GM18508 (cell line): Measurements from ENCODE around the gene ABT1.
"Not testable (repeated sequence)": the region's sequence is repeated elsewhere in the genome, so short reads cannot be mapped to it uniquely, and the experiment has no call there.

Experiments
- ATAC-seq: cut with Tn5 transposase; IDR thresholded peaks from one replicate; pipeline ENCODE4 v1.9.1; 2021; ENCODE audit warnings: moderate number of reproducible peaks; ENCODE audit not compliant: insufficient read depth, unreplicated experiment

The ABT1 gene

DNA sequence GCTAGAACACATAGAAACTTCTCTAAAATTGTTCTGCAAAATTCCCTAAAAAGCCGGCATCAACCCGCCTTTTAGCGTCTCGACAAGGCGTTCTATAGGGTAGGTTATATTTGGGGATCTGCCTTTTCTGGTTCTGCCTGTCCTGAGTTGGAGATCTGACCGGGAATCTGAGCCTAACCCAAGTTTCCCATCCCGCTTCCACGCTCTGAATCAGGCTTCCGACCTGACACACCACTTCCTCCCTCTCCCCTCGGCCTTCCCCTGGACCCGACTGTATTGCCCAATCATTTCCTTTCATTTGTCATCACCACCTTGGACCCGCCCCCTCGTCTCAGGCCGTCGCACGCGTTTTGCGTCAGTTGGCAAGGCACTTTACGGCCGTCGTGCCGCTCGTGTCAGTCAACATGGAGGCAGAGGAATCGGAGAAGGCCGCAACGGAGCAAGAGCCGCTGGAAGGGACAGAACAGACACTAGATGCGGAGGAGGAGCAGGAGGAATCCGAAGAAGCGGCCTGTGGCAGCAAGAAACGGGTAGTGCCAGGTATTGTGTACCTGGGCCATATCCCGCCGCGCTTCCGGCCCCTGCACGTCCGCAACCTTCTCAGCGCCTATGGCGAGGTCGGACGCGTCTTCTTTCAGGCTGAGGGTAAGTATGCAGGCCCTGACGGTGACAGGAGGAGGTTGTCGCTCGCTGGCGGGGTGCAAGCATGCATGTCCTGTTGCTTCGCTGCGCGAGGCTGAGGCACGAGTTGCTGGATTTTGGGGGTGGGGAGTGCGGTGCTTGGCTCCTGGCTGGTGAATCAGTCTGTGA lies at the start of gene ABT1:
Gene ABT1, plus strand, starts transcription at position 375 of the 810 bp plus-strand sequence. Its CDS starts 30 bp downstream, at position 405.
- ATAC-seq: no peak

GRCh38 chr6:26547363-26547762 lies 49.4 kb upstream of the ABT1 start:
- ATAC-seq: not testable (repeated sequence)

DNA sequence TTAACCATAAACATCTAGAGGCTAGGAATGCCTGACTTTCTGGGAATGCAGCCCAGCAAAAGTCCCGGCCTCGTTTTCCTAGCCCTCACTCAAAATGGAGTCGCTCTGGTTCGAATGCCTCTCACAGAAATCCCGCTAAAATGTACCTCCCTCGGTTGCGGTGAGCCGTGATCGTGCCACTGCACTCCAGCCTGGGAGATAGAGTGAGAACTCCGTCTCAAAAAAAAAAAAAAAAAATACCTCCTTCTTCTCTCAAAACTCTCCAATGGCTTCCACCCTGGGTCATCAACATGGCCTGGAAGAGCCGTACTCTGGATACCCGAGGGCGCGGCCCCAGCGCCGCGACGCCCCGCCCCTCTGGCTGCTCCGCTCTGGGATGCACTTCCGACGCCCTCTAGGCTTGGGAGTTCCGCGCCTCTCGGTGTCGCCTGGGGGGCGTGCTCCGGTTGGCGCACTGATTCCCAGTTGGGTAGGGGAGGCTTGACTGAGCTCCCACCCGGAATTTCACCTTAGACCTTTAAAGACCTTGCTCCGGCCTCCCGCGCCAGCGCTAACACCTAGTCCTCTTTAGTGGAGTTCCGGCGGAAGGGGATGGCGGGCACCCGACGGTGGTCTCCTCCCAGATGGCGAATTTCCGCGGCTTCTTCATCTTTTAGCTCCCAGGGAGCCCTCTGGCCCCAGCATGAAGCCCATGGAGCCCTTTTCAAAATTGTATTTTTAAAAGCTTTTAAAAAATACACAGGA lies 46.3 kb upstream of the ABT1 start:
- no peak for ATAC-seq

- no peak for ATAC-seq
Observed at GRCh38 chr6:26552205-26552604, 44.5 kb upstream of the ABT1 start.

- no peak for ATAC-seq
Observed at GRCh38 chr6:26552640-26553188, 44.0 kb upstream of the ABT1 start.

- ATAC-seq: no peak
Observed at GRCh38 chr6:26553264-26553634, 43.5 kb upstream of the ABT1 start.

DNA sequence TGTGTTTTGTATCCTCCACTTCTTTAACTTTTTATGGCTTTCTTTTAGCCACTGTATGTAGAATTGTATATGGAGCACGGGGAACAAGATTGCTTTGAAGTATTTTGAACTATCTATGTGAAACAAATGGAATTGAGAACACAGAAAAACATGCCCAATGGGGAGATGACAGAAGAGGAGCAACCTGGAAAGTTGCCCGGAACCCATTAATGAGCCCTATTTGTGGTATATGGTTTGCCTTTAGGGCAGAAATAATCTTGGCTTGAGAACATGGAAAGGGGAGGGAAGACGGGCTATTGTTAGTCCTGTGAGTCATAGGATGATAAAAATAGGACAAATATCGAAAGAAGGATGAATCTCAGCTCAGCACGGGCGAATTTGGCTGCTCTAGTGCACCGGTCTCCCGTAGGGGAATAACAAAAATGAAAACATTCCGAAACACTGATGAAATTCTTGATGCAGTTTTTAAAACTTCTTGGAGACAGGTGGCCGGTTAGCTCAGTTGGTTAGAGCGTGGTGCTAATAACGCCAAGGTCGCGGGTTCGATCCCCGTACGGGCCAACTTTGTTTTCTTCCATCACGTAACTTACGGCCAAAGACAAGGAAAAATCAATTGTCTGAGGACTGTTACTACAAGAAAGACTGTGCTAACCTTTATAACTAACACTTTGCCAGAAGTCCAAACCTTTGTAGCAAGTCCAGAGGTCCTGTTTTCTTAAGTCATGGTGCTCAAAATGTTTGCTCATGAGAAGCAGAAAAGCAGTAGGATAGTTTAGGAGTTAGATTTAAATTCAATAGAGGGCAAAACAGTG lies 42.9 kb upstream of the ABT1 start:
- ATAC-seq: no peak

GRCh38 chr6:26554447-26554696 lies 42.4 kb upstream of the ABT1 start:
- ATAC-seq: no peak

GRCh38 chr6:26554697-26555504 lies 41.9 kb upstream of the ABT1 start:
- ATAC-seq: no peak

GRCh38 chr6:26555505-26556262 lies 41.1 kb upstream of the ABT1 start:
- no peak for ATAC-seq

GRCh38 chr6:26556263-26557070 lies 40.3 kb upstream of the ABT1 start:
- ATAC-seq: no peak

DNA sequence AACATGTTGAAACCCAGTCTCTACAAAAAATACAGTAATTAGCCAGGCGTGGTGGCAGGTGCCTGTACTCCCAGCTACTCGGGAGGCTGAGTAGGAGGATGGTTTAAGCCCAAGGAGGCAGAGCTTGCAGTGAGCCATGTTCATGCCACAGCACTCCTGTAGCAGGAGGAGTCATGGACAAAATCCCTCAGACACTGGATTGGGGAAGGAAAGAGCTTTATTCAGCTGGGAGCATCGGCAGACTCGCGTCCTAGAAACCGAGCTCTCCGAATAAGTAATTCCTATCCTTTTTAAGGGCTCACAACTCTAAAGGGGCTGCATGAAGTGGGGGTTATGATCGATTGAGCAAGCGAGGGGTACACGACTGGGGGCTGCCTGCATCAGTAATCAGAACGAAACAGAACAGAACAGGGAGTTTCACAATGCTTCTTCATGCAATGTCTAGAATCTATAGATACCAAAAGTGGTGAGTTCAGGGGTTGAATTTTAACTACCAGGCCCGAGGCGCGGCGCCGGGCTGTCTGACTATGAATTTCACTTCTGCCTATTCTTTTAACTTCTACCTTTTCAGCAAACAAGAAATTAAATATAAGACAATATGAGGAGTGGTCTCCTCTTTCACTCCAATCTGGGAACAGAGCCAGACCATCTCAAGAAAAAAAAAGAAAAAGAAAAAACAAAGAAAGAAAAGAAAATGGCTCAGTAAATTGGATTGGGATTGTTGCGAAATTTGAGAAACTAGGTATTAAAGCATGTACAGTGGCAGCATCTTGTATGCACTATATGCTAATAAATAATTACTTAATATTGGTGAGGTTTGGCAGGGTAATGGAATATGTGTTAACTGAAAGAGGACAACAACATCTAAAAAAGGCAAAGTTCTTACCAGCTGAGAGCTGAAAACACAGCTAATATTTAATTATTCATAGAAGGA lies 35.0 kb upstream of the ABT1 start:
- ATAC-seq: no peak

DNA sequence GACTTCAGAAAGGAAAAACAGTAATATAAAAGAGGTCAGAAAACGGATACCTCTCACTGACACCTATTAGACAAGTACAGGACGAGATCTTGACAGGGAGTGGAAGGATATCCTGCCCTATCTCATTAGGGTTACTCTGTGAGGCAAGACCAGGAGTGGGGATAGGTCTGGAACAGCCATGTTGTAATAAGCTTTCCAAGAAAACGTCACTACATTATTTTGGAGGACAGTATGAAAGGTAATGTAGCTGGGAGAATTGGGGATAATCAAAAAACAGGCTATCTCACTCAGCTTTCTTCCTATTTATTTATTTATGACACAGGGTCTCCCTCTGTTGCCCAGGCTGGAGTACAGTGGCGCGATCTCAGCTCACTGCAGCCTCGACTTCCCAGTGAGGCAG lies 33.3 kb upstream of the ABT1 start:
- no peak for ATAC-seq

GRCh38 chr6:26568601-26569432 lies 27.9 kb upstream of the ABT1 start:
- ATAC-seq: no peak

DNA sequence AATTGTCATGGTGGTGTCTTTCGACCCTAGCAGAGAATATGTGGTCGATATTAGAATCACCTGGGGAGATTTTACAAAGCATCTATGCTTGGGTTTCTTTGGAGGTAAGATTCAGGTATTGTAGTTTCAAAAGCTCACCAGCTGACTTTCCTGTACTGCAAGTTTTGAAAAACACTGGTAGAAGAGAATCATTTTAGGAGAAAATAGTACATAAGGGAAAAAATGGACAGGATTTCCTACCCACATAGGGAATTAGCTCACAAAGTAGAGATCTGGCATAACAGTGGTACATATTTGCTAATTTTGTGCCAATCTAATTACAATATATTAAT lies 27.4 kb upstream of the ABT1 start:
- no peak for ATAC-seq

DNA sequence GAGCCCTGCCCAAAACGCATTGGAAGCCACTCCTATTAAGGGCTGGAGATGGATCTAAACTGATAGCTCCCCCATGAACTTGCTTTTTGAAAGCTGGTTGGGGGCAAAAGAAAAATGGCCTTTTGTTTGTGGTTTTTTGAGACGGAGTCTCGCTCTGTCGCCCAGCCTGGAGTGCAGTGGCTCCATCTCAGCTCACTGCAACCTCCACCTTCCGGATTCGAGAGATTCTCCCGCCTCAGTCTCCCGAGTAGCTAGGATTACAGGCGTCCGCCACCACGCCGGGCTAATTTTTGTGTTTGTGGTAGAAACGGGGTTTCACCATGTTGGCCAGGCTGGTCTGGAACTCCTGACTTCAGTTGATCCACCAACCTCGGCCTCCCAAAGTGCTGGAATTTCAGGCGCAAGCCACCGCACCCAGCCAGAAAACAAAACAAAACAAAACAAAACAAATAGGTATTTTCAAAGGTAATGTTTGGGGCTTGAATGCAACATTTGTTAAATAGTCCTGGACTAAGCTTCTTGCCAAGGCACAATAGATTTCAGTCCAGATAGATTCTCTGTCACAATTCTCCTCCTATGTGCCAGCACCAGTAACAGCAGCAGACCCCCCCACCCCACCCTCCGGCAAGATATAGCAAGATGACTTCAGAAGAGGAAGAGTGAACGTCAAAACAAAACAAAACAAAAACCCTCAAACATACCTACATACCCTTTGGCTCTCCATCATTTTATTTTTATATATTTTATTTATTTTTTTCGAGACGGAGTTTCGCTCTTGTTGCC lies 26.5 kb upstream of the ABT1 start:
- ATAC-seq: no peak
